Ascending aorta (tissue), 2 donors: ENCODE results near the gene GRAMD1A. TPM values are rescaled to one million over a fixed set of nuclear protein-coding genes. Genes with fewer than 3 reads are reported as not detected.

ENCODE experiments used
- DNase-seq, 2 donors: peaks; one replicate each; pipeline ENCODE4 v3.0.0-alpha.2; 2019; ENCODE audit warnings: low spot score in 2 of 2
- H3K27ac ChIP-seq, 2 donors: fragments of 200-600 bp; sonication (generic); one replicate each; pipeline ENCODE4 v1.5.1; 2016 to 2017; ENCODE audit warnings: mild to moderate bottlenecking in 1 of 2
- H3K27me3 ChIP-seq: fragments of 200-600 bp; sonication (generic); one replicate; pipeline ENCODE4 v1.5.1; 2017
- H3K36me3 ChIP-seq, 2 donors: fragments of 200-600 bp; sonication (generic); one replicate each; pipeline ENCODE4 v1.5.1; 2016
- H3K4me1 ChIP-seq, 2 donors: fragments of 200-600 bp; sonication (generic); one replicate each; pipeline ENCODE4 v1.5.1; 2016 to 2017; ENCODE audit warnings: mild to moderate bottlenecking in 1 of 2
- H3K4me3 ChIP-seq, 2 donors: fragments of 200-600 bp; sonication (generic); one replicate each; pipeline ENCODE4 v1.5.1; 2016 to 2017; ENCODE audit warnings: mild to moderate bottlenecking in 1 of 2
- H3K9me3 ChIP-seq, 2 donors: fragments of 200-600 bp; sonication (generic); one replicate each; pipeline ENCODE4 v1.5.1; 2016
- CTCF ChIP-seq, 3 experiments: fragments of 200-600 bp in 2 of 3; fragments of 450-650 bp in 1 of 3; sonication (generic) in 2 of 3; IDR thresholded peaks; one replicate each; pipeline ENCODE4 v1.5.1; 2016 to 2019; ENCODE audit warnings: antibody characterized with exemption in 3 of 3, mild to moderate bottlenecking in 1 of 3, moderate library complexity in 1 of 3
- intact Hi-C: fragments of 100-400 bp; cut with DNase I; formaldehyde crosslinking; loops from one replicate; pipeline ENCODE4 v1.15.1; 2023
- total RNA-seq: library from RNA; depleted of rRNA; stranded (reverse); fragments of >200 nt; gene quantifications from one replicate; pipeline ENCODE4 v1.1.0, GENCODE V29; 2016

The GRAMD1A gene
- total RNA-seq, 1 donor from 2014 or later = 103 TPM

GRCh38 chr19:35030257-35031071, 30.3 kb downstream of the GRAMD1A start, which contains the start of gene SCN1B:
Gene SCN1B (plus strand): TSS chr19:35030470. CDS start chr19:35030821, 351 bp downstream.
- TF ChIP-seq CTCF (IDR thresholded peaks at IDR 0.05) = no peak
- H3K4me1 ChIP-seq = peaks cover 4 to 10% of the 10 kb centered on the region in 2 donors
- peak within 1 kb of the TSS; percentile 65 to 75 for H3K4me3 ChIP-seq
- peaks cover 12 to 35% of the 10 kb centered on the region in 2 donors for H3K36me3 ChIP-seq
- no peaks in the 10 kb centered on the region for H3K27me3 ChIP-seq
- peak in 1 of 2 donors; percentile 74 for DNase-seq
- H3K9me3 ChIP-seq = no peaks in the 10 kb centered on the region
- intact Hi-C loops = loop anchor here (1.0 kb wide), 1 partner anchor 30 kb away; the partner anchor contains the start of gene GRAMD1A
- peak within 1 kb of the TSS in 1 of 2 donors; percentile 43 for H3K27ac ChIP-seq

GRCh38 chr19:35031072-35031881, 31.2 kb downstream of the GRAMD1A start:
- peak overlapping the region in 1 of 2 donors; percentile 0 for H3K27ac ChIP-seq
- H3K27me3 ChIP-seq = no peaks in the 10 kb centered on the region
- DNase-seq = no peak
- TF ChIP-seq CTCF (IDR thresholded peaks at IDR 0.05) = no peak
- intact Hi-C loops = loop anchor here (1.0 kb wide), 1 partner anchor 31 kb away; the partner anchor contains the start of gene GRAMD1A
- H3K4me1 ChIP-seq = peaks cover 4 to 10% of the 10 kb centered on the region in 2 donors
- peaks cover 4 to 28% of the 10 kb centered on the region in 2 donors for H3K36me3 ChIP-seq
- no peaks in the 10 kb centered on the region for H3K9me3 ChIP-seq
- peak overlapping the region; percentile 65 to 75 for H3K4me3 ChIP-seq

GRCh38 chr19:35032356-35032865, 32.3 kb downstream of the GRAMD1A start:
- Histone ChIP-seq H3K4me3 (no peak overlapping the region), H3K27me3 (no peaks in the 10 kb centered on the region), H3K36me3 (peaks cover 0 to 21% of the 10 kb centered on the region in 2 donors), H3K4me1 (peaks cover 4 to 10% of the 10 kb centered on the region in 2 donors), H3K9me3 (no peaks in the 10 kb centered on the region), H3K27ac (no peak overlapping the region)
- intact Hi-C loops = no loop called here
- no peak for DNase-seq
- TF ChIP-seq CTCF (IDR thresholded peaks at IDR 0.05) = no peak

GRCh38 chr19:35033067-35034004, 33.2 kb downstream of the GRAMD1A start:
- intact Hi-C loops = no loop called here
- Histone ChIP-seq H3K36me3 (peaks cover 0 to 17% of the 10 kb centered on the region in 2 donors), H3K27me3 (no peaks in the 10 kb centered on the region), H3K27ac (no peak overlapping the region), H3K4me1 (peaks cover 4 to 10% of the 10 kb centered on the region in 2 donors), H3K4me3 (no peak overlapping the region), H3K9me3 (no peaks in the 10 kb centered on the region)
- no peak for DNase-seq
- TF ChIP-seq CTCF (IDR thresholded peaks at IDR 0.05) = no peak
